GM12878 (cell line): ENCODE measurements around the gene ANK2. TPM values are rescaled to one million over a fixed set of nuclear protein-coding genes. Genes with fewer than 3 reads are reported as not detected.
A peak's percentile ranks its signal among the peaks of the same experiment; 100 is the strongest.

Experiments used
- ATAC-seq: fragments of 200-7000 bp; cut with Tn5 transposase; 3 replicates; pipeline ENCODE4 v1.9.1; 2020; ENCODE audit warnings: mild to moderate bottlenecking, moderate library complexity
- BruUV-seq: library from RNA; stranded (reverse); fragments of 400-500 nt; replicated peaks from 2 replicates; lab custom pipeline; 2021; lab: Mats Ljungman, UMichigan
- CTCF ChIA-PET: fragments of 300-600 bp; sonication (Branson Sonifier 250); formaldehyde crosslinking; extraction: SDS; loops from one replicate; lab custom pipeline; 2021; ENCODE audit warnings: inconsistent platforms; lab: Yijun Ruan, JAX
- POLR2A ChIA-PET: fragments of 350-600 bp; formaldehyde crosslinking; extraction: SDS; loops from one replicate; lab custom pipeline; 2021; ENCODE audit warnings: inconsistent platforms; lab: Charles Lee
- RAD21 ChIA-PET: fragments of 300-600 bp; sonication (Branson Sonifier 250); formaldehyde crosslinking; loops from one replicate; lab custom pipeline; 2023; ENCODE audit warnings: antibody characterized with exemption; ENCODE audit not compliant: unreplicated experiment; lab: Charles Lee
- SMC1A ChIA-PET: fragments of 300-600 bp; sonication (Branson Sonifier 250); formaldehyde crosslinking; loops from one replicate; lab custom pipeline; 2023; ENCODE audit not compliant: unreplicated experiment, uncharacterized antibody; lab: Charles Lee
- DNase-seq: peaks from one replicate; pipeline ENCODE4 v3.0.0-alpha.2; 2011; ENCODE audit warnings: low read depth, low spot score
- FAIRE-seq: peaks from 3 replicates; lab custom pipeline; 2011; peaks lifted over from hg19 to GRCh38; lab: Jason Lieb, UNC
- H2AFZ ChIP-seq: 2 replicates; pipeline ENCODE4 v1.6.0; 2011; ENCODE audit warnings: low read depth, low read length, control low read depth; ENCODE audit not compliant: control insufficient read depth
- H3K27ac ChIP-seq: 2 replicates; pipeline ENCODE4 v1.5.1; 2011; ENCODE audit warnings: control low read depth; ENCODE audit not compliant: control insufficient read depth, insufficient read depth
- H3K27me3 ChIP-seq, 2 experiments: replicated peaks in 1 of 2; 2 replicates each; pipeline versions ENCODE4 v1.6.0 to v1.6.1; 2011; ENCODE audit warnings: low read length in 1 of 2; ENCODE audit not compliant: control insufficient read depth in 2 of 2, insufficient read depth in 2 of 2
- H3K36me3 ChIP-seq, 2 experiments: 2 replicates each; pipeline ENCODE4 v1.5.1; 2011; ENCODE audit warnings: low read length in 1 of 2; ENCODE audit not compliant: control insufficient read depth in 2 of 2, insufficient read depth in 2 of 2
- H3K4me1 ChIP-seq: 2 replicates; pipeline ENCODE4 v1.6.1; 2011; ENCODE audit warnings: mild to moderate bottlenecking, low read length, moderate library complexity, mixed read lengths; ENCODE audit not compliant: control insufficient read depth, insufficient read depth
- H3K4me2 ChIP-seq: 2 replicates; pipeline ENCODE4 v1.6.0; 2011; ENCODE audit warnings: control low read depth; ENCODE audit not compliant: control insufficient read depth, insufficient read depth
- H3K4me3 ChIP-seq: fragments of 200-600 bp; sonication (generic); 2 replicates; pipeline ENCODE4 v1.5.1; 2016
- H3K79me2 ChIP-seq: 2 replicates; pipeline ENCODE4 v1.6.0; 2011; ENCODE audit warnings: low read length; ENCODE audit not compliant: control insufficient read depth, insufficient read depth
- H3K9ac ChIP-seq: 2 replicates; pipeline ENCODE4 v1.8.0; 2011; ENCODE audit warnings: low read length, control low read depth, mixed read lengths; ENCODE audit not compliant: control insufficient read depth, insufficient read depth
- H3K9me3 ChIP-seq: replicated peaks from 3 replicates; pipeline ENCODE4 v1.5.1; 2011; ENCODE audit warnings: mild to moderate bottlenecking, low read length; ENCODE audit not compliant: control insufficient read depth, insufficient read depth
- H4K20me1 ChIP-seq: 2 replicates; pipeline ENCODE4 v1.6.0; 2011; ENCODE audit not compliant: control insufficient read depth, insufficient read depth
- ATF7 ChIP-seq: fragments of 450-650 bp; IDR thresholded peaks from 2 replicates; pipeline ENCODE4 v1.6.1; 2016; ENCODE audit warnings: low read depth, mild to moderate bottlenecking
- CBFB ChIP-seq: IDR thresholded peaks from 2 replicates; pipeline ENCODE4 v1.6.1; 2016; ENCODE audit warnings: antibody characterized with exemption, low read depth
- ETV6 ChIP-seq, 2 experiments: fragments of 450-650 bp in 1 of 2; IDR thresholded peaks in 1 of 2; conservative IDR thresholded peaks in 1 of 2; 2 replicates each; pipeline ENCODE4 v1.6.1; 2014; ENCODE audit warnings: antibody characterized with exemption in 1 of 2, borderline replicate concordance in 1 of 2, low read depth in 1 of 2, mild to moderate bottlenecking in 1 of 2, moderate library complexity in 1 of 2
- MLLT1 ChIP-seq: fragments of 450-650 bp; IDR thresholded peaks from 2 replicates; pipeline ENCODE4 v1.6.1; 2016; ENCODE audit warnings: mild to moderate bottlenecking
- ZBTB33 ChIP-seq: fragments of 450-650 bp; IDR thresholded peaks from 2 replicates; pipeline ENCODE4 v1.6.1; 2017; ENCODE audit warnings: mild to moderate bottlenecking
- WGBS: methylation state at CpG from one replicate; pipeline ENCODE4 v1.1.6; 2016; ENCODE audit warnings: low lambda C conversion rate; ENCODE audit not compliant: insufficient replicate concordance, insufficient coverage; ENCODE audit errors: missing lambda C conversion rate; 5-methylcytosine and 5-hydroxymethylcytosine counted together
- in situ Hi-C: fragments of 300-500 bp; cut with MboI; formaldehyde crosslinking; loops from 9 replicates; pipeline ENCODE4 v1.14.3; 2018; ENCODE audit warnings: mixed read lengths
- intact Hi-C: fragments of 100-400 bp; cut with micrococcal nuclease; formaldehyde crosslinking; loops from one replicate; pipeline ENCODE4 v1.14.2; 2022; ENCODE audit not compliant: unreplicated experiment
- polyA plus RNA-seq, 11 experiments: library from polyadenylated mRNA; depleted of rRNA in 4 of 11; unstranded in 6 of 11; stranded (reverse) in 5 of 11; fragments of >200 nt; fragmentation: Nextera tagmentation in 4 of 11; fragmentation: Illumina TruSeq in 1 of 11; extraction: Ambion mirVana in 4 of 11; extraction: Trizol in 1 of 11; gene quantifications; 1 replicate in 1 of 11; 2 replicates in 10 of 11; pipeline versions ENCODE4 v1.2.1 to v1.2.3, GENCODE V29; 2011 to 2016; ENCODE audit warnings: inconsistent platforms in 2 of 11, missing spikeins in 2 of 11, low read depth in 1 of 11
- total RNA-seq, 4 experiments: library from RNA; depleted of rRNA in 3 of 4; stranded (reverse); fragments of >200 nt in 3 of 4; fragmentation: Illumina TruSeq in 1 of 4; extraction: Trizol in 1 of 4; gene quantifications; 2 replicates each; pipeline versions ENCODE4 v1.2.1 to v1.2.3, GENCODE V29; 2013 to 2021

Gene ANK2
- total and polyA plus RNA-seq, 10 of the 15 experiments (the other 5 are each of a cell fraction or from before 2014, with no cell fraction given) = 1.6 to 13.0 (median 4.1) TPM

GRCh38 chr4:113146876-113147358 lies 97.5 kb downstream of the ANK2 start:
- Histone ChIP-seq H3K36me3 (no peaks in the 10 kb centered on the region), H3K9ac (no peak overlapping the region), H2AFZ (no peak overlapping the region; the same call in 1 of the 2 replicates), H3K27me3 (no peaks in the 10 kb centered on the region), H3K4me2 (no peak overlapping the region), H3K27ac (no peak overlapping the region), H3K79me2 (no peaks in the 10 kb centered on the region), H3K4me1 (no peaks in the 10 kb centered on the region; the same call in 1 of the 2 replicates), H3K9me3 (no peaks in the 10 kb centered on the region), H3K4me3 (no peak overlapping the region), H4K20me1 (no peaks in the 10 kb centered on the region)
- peak; percentile 16 for DNase-seq
- in situ Hi-C loops (no loop called here), intact Hi-C loops (no loop called here)
- WGBS = 40% methylated on average over 10 of the region's 10 CpGs
- POLR2A ChIA-PET = no interaction called here
- peak; percentile 90 for ATAC-seq
- CTCF ChIA-PET = interaction anchor here (0.9 kb wide), 1 partner anchor 9 kb away, joined by 3 read pairs; no protein-coding TSS in a partner anchor
- TF ChIP-seq ATF7 (peak; percentile 73), ZBTB33 (0 out of 2 replicates have a peak, but pooled peaks have one; percentile 42), MLLT1 (peak; percentile 86), ETV6 (conservative IDR thresholded peaks at IDR 0.05 in 1 of 2, IDR thresholded peaks at IDR 0.05 in 1 of 2; ENCODE audit: borderline replicate concordance in 1 of 2, low read depth in 1 of 2) (no peak), CBFB (no peak)
- peak; percentile 54 for FAIRE-seq
- no TSS peak for BruUV-seq
- SMC1A ChIA-PET = interaction anchor here (0.9 kb wide), 1 partner anchor 8 kb away, joined by 3 read pairs; no protein-coding TSS in a partner anchor
- RAD21 ChIA-PET = no interaction called here
